HG03378 (cell line): ENCODE results near the gene CCNDBP1.

Experiments
- ATAC-seq: cut with Tn5 transposase; IDR thresholded peaks from one replicate; pipeline ENCODE4 v1.9.1; 2021; ENCODE audit warnings: mild to moderate bottlenecking, moderate library complexity; ENCODE audit not compliant: unreplicated experiment

Gene CCNDBP1

DNA sequence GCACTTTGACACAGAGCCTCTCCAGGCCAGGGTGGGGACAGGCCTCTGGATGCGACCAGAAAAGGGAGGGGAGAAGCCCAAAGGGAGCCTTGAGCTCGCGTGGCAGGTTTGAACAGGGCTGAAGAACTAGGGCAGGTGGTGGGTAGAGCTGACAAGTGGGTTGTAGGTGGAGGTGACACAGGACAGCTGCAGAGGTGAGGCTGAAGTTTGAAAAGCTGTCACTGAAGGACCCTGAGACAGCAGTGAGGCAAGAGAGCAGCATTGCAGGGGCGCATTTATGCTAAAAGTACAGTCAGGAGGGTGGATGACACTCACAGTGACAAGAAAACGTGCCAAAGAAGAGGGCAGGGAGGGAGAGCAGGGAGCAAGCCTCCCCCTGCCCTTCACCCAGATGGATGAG is 57.4 kb downstream of the CCNDBP1 start:
- ATAC-seq = no peak

DNA sequence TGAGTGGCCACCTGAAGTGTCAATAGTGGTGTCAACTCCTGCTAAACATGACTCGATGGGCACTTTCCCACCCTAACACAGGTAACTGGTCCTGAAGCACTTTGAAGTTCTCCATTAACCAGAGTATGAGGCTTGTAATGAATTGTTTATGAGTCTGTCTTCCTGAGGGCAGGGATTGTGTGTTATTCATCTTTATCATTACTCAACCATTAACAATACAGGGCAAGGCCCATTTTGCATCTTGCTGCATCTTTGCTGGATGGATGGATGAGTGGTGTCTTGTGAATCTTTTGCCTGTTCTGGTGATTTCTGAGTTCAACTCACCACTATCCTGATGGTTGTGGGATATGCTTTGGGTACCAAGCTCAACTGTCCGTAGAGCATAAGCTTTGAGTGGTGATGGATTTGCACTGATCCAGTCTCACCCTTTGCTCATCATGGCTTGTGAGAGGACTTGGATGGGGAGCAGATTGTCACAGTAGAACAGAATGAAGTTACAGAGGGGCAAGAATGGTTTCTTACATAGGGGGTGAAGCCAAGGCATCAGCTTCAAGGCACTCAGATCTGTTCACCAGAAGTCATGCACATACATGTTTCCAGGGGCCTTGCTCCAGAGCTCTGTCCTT is 57.9 kb downstream of the CCNDBP1 start:
- no peak for ATAC-seq

DNA sequence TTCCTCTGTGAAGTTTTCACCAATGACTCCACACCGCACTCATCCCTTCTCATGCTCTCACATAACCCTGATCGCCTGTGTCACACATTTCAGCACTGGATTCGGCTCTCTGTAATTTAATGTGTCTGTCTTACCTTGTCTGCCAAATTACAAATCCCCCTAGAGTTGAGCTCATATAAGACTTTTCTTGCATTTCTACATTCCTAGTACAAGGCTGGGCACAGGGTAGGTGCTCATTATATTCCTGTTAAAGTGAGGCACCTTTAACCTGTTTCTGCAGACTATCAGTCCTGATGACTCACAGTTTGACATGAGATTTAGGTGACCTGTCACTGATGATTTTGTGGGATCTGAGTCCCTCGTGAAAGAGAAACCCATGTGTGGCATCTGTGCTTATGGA is 58.9 kb downstream of the CCNDBP1 start:
- ATAC-seq = no peak

DNA sequence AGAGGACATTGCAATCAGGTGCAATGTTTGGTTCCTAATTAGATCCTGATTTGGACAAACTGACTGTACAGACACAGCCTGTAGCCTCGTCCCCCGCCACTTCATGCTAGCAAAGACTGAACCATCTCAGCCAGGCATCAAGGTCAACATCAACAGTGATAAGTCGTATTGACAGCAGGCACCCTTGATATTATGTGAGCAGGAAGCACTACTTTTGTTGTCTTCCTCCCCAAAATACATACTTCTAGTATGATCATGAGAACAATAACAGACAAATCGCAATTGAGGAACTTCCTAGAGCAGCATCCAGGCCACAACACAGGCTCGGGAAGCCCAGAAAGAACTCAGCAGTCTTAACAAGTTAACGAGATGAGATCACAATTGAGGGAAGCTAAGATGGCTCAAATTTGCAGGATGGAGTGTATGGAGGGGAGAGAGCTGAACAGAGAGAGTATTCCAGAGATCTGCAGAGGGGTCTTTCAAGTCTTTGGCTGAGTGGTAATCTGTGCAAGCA is 61.1 kb downstream of the CCNDBP1 start:
- ATAC-seq = no peak
